ENCODE results near the gene MRM2.

The MRM2 gene

DNA sequence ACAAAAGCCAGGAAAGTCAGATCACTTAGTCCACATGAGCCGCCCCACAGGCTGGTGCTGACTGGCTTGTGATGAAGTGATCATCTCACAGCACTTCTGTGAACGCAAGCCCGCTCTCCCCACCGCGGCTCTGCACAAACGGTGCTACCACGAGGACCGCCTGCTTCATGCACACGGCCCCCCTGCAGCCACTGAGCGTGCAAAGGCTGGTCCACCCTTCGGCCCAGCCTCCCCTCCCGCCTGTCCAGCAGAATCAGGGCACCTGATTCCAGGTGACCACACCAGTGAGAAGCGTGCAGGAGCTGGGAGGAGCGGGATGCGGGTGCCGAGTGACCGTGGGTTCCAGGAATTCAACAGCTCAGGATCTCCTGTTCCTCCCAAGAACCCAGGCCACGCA, 41.4 kb downstream of the MRM2 start:
- Histone ChIP-seq H2AFZ (ENCODE audit: low read depth) (no peak overlapping the region), H3K9ac (no peak overlapping the region), H3K36me3 (ENCODE audit: insufficient read depth) (peaks cover 3% of the 10 kb centered on the region; the same call in 1 of the 2 replicates), H3K4me1 (ENCODE audit: low read depth, poor library complexity, severe bottlenecking) (no peaks in the 10 kb centered on the region), H3K4me3 (IDR thresholded peaks at IDR 0.05; ENCODE audit: insufficient read depth, low read depth, low read length) (no peak overlapping the region), H3K27ac (no peak overlapping the region), H3K27me3 (ENCODE audit: insufficient read depth, low read depth) (no peaks in the 10 kb centered on the region), H3K4me2 (no peak overlapping the region), H3K79me2 (ENCODE audit: insufficient read depth, low read depth) (no peaks in the 10 kb centered on the region), H4K20me1 (ENCODE audit: insufficient read depth) (no peaks in the 10 kb centered on the region)
- TF ChIP-seq, protein P1, sequence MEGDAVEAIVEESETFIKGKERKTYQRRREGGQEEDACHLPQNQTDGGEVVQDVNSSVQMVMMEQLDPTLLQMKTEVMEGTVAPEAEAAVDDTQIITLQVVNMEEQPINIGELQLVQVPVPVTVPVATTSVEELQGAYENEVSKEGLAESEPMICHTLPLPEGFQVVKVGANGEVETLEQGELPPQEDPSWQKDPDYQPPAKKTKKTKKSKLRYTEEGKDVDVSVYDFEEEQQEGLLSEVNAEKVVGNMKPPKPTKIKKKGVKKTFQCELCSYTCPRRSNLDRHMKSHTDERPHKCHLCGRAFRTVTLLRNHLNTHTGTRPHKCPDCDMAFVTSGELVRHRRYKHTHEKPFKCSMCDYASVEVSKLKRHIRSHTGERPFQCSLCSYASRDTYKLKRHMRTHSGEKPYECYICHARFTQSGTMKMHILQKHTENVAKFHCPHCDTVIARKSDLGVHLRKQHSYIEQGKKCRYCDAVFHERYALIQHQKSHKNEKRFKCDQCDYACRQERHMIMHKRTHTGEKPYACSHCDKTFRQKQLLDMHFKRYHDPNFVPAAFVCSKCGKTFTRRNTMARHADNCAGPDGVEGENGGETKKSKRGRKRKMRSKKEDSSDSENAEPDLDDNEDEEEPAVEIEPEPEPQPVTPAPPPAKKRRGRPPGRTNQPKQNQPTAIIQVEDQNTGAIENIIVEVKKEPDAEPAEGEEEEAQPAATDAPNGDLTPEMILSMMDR (conservative IDR thresholded peaks at IDR 0.05; ENCODE audit: low read depth, low read length), result no peak

DNA sequence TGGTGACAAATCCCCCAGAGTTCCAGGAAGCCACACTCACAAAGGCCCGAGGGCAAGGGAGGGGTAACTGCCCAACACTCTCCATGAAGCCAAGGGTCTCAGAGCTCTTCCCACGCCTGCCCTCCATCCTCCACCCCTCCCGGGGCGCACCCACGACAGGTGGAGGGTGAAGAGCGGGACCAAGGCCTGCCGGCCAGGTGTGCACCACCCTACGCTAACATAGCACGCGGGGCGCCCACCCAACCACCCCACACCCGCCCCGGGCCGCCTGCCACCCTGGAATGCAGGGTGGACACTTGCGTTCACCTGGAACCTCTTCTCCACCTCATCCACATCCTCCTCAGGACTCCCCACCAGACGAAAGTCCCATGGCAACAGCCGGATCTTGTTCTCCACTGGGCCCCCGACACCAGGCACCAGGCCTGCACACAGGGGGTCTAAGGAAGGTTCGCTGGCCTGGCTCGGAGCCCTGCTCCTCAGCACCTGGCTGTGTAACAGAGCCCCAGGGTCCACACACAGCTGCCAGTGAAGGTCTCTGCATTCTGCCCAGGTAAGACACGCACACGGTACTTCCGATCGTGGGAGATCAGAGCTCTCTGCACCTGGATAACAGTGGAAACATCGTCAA, 41.9 kb downstream of the MRM2 start:
- H3K4me2 ChIP-seq, result no peak overlapping the region
- no peak overlapping the region for H3K27ac ChIP-seq
- no peaks in the 10 kb centered on the region for H3K27me3 ChIP-seq (ENCODE audit: insufficient read depth, low read depth)
- H4K20me1 ChIP-seq (ENCODE audit: insufficient read depth), result no peaks in the 10 kb centered on the region
- H3K4me1 ChIP-seq (ENCODE audit: low read depth, poor library complexity, severe bottlenecking), result no peaks in the 10 kb centered on the region
- TF ChIP-seq, protein P1 (conservative IDR thresholded peaks at IDR 0.05; ENCODE audit: low read depth, low read length), result no peak
- H3K36me3 ChIP-seq (ENCODE audit: insufficient read depth), result peaks cover 3% of the 10 kb centered on the region; the same call in 1 of the 2 replicates
- no peak overlapping the region for H3K4me3 ChIP-seq (IDR thresholded peaks at IDR 0.05; ENCODE audit: insufficient read depth, low read depth, low read length)
- H3K79me2 ChIP-seq (ENCODE audit: insufficient read depth, low read depth), result no peaks in the 10 kb centered on the region
- H3K9ac ChIP-seq, result no peak overlapping the region
- H2AFZ ChIP-seq (ENCODE audit: low read depth), result no peak overlapping the region

DNA sequence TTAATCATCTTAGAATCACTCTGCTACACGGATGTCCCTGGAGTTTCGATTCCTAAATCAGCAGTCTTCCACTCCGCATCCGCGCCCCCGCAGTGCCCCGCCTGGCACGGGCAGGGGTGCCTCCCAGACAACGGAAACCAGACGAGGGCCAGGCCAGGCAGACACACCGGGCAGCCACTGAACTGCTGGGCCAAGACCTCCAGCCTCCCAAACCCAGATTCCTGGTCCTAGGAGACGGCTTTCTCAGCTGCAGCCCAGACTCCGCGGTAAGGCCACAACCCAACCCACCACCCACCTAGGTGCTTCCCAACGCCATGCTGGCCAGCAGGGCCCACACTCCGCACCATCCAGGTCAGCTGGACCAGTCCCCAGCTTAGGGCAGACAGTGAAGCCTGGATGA, 42.5 kb downstream of the MRM2 start:
- H3K27me3 ChIP-seq (ENCODE audit: insufficient read depth, low read depth), result no peaks in the 10 kb centered on the region
- H3K27ac ChIP-seq, result no peak overlapping the region
- H2AFZ ChIP-seq (ENCODE audit: low read depth), result no peak overlapping the region
- peaks cover 3% of the 10 kb centered on the region; the same call in 1 of the 2 replicates for H3K36me3 ChIP-seq (ENCODE audit: insufficient read depth)
- H3K4me2 ChIP-seq, result no peak overlapping the region
- TF ChIP-seq, protein P1 (conservative IDR thresholded peaks at IDR 0.05; ENCODE audit: low read depth, low read length), result no peak
- no peak overlapping the region for H3K9ac ChIP-seq
- H3K4me1 ChIP-seq (ENCODE audit: low read depth, poor library complexity, severe bottlenecking), result no peaks in the 10 kb centered on the region
- H3K79me2 ChIP-seq (ENCODE audit: insufficient read depth, low read depth), result no peaks in the 10 kb centered on the region
- no peaks in the 10 kb centered on the region for H4K20me1 ChIP-seq (ENCODE audit: insufficient read depth)
- H3K4me3 ChIP-seq (IDR thresholded peaks at IDR 0.05; ENCODE audit: insufficient read depth, low read depth, low read length), result no peak overlapping the region

DNA sequence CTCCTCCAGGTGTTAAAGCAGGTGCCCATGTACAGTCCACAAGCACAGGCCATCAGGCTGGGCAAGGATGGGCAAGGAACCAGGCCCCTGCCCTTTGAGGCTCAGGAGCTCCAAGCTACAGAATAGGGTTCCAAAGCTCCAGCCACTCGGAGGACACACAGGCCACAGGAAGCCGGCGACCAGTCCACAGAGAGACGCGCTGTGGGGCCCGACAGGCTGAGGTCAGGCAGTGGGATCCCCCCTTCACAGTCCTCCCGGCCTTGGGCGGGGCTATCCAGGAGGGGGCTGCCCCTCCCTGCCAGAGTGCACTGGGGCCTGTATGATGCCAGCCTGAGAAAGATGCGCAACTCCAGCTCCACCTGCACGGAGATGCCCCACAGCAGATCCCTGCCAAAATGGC, 43.2 kb downstream of the MRM2 start:
- Histone ChIP-seq H3K36me3 (ENCODE audit: insufficient read depth) (peaks cover 3% of the 10 kb centered on the region; the same call in 1 of the 2 replicates), H3K27me3 (ENCODE audit: insufficient read depth, low read depth) (no peaks in the 10 kb centered on the region), H3K4me3 (IDR thresholded peaks at IDR 0.05; ENCODE audit: insufficient read depth, low read depth, low read length) (no peak overlapping the region), H4K20me1 (ENCODE audit: insufficient read depth) (no peaks in the 10 kb centered on the region), H3K79me2 (ENCODE audit: insufficient read depth, low read depth) (no peaks in the 10 kb centered on the region), H3K4me1 (ENCODE audit: low read depth, poor library complexity, severe bottlenecking) (no peaks in the 10 kb centered on the region), H3K27ac (no peak overlapping the region), H2AFZ (ENCODE audit: low read depth) (no peak overlapping the region), H3K9ac (no peak overlapping the region), H3K4me2 (no peak overlapping the region)
- TF ChIP-seq, protein P1 (conservative IDR thresholded peaks at IDR 0.05; ENCODE audit: low read depth, low read length), result no peak

Data from KMS-11 (cell line).